Stimulated activated CD4-positive, alpha-beta T cell treated with anti-CD3 and anti-CD28 coated beads, Interleukin-15, amount 100 ng/mL, for 1 hour (primary cell): ENCODE results near the gene TMEM253.

ENCODE experiments used
- DNase-seq, 2 donors: peaks; one replicate each; pipeline ENCODE4 v3.0.0-alpha.2; 2020; ENCODE audit warnings: low read depth in 1 of 2, low spot score in 1 of 2

The TMEM253 gene

GRCh38 chr14:21100931-21101330 is at the start of gene TMEM253:
TMEM253 (plus strand) TSS chr14:21101066; CDS start chr14:21101344, 278 bp downstream.
- no peak for DNase-seq

- no peak for DNase-seq
Observed at GRCh38 chr14:21053184-21054122, 47.4 kb upstream of the TMEM253 start.

GRCh38 chr14:21054123-21054767 is 46.6 kb upstream of the TMEM253 start:
- DNase-seq, result no peak

- no peak for DNase-seq
Observed at GRCh38 chr14:21054768-21055145, 46.1 kb upstream of the TMEM253 start.

- no peak for DNase-seq
Observed at GRCh38 chr14:21055432-21056117, 45.3 kb upstream of the TMEM253 start.

GRCh38 chr14:21056520-21057163 is 44.2 kb upstream of the TMEM253 start:
- no peak for DNase-seq

GRCh38 chr14:21057803-21058675 is 42.8 kb upstream of the TMEM253 start, which contains the start of gene RNASE8:
RNASE8 (plus strand) TSS chr14:21057822; CDS start chr14:21057893, 71 bp downstream.
- DNase-seq, result no peak

GRCh38 chr14:21058903-21059302 is 42.0 kb upstream of the TMEM253 start:
- DNase-seq, result no peak

- no peak for DNase-seq
Observed at GRCh38 chr14:21059842-21060613, 40.8 kb upstream of the TMEM253 start.

GRCh38 chr14:21060614-21061346 is 40.1 kb upstream of the TMEM253 start:
- no peak for DNase-seq

- DNase-seq, result no peak
Observed at GRCh38 chr14:21061347-21061668, 39.6 kb upstream of the TMEM253 start.

GRCh38 chr14:21063479-21063878 is 37.4 kb upstream of the TMEM253 start:
- DNase-seq, result no peak

GRCh38 chr14:21066882-21067502 is 33.9 kb upstream of the TMEM253 start:
- no peak for DNase-seq

GRCh38 chr14:21068521-21069387 is 32.1 kb upstream of the TMEM253 start:
- DNase-seq, result no peak

- no peak for DNase-seq
Observed at GRCh38 chr14:21069388-21070082, 31.3 kb upstream of the TMEM253 start.

- DNase-seq, result no peak
Observed at GRCh38 chr14:21070083-21070609, 30.7 kb upstream of the TMEM253 start, which contains the start of gene ARHGEF40. ARHGEF40 (plus strand) TSS chr14:21070304; CDS start chr14:21070397, 93 bp downstream.
